CD4-positive, CD25-positive, alpha-beta regulatory T cell (primary cell): ENCODE data around the gene MALRD1. TPM values are rescaled to one million over a fixed set of nuclear protein-coding genes. Genes with fewer than 3 reads are reported as not detected.

Experiments used
- ATAC-seq, 2 donors: fragments of 150-1000 bp; cut with Tn5 transposase; one replicate each; pipeline ENCODE4 v1.10.0; 2021; ENCODE audit warnings: low read depth in 2 of 2, moderate number of reproducible peaks in 2 of 2, moderate library complexity in 1 of 2
- DNase-seq, 3 donors: peaks; one replicate each; pipeline versions ENCODE4 v3.0.0 to v3.0.0-alpha.2; 2012 to 2022; ENCODE audit warnings: mixed read lengths in 1 of 3
- H3K27ac ChIP-seq: one replicate; pipeline ENCODE4 v1.7.0; 2013; ENCODE audit warnings: mild to moderate bottlenecking, low read length; ENCODE audit not compliant: insufficient read depth, poor library complexity, severe bottlenecking
- H3K27me3 ChIP-seq: one replicate; pipeline ENCODE4 v1.7.0; 2013; ENCODE audit warnings: low read length; ENCODE audit not compliant: control insufficient read depth, insufficient read depth
- H3K36me3 ChIP-seq: one replicate; pipeline ENCODE4 v1.7.0; 2013; ENCODE audit warnings: mild to moderate bottlenecking, low read length, moderate library complexity; ENCODE audit not compliant: control insufficient read depth, insufficient read depth
- H3K4me1 ChIP-seq: 2 replicates; pipeline ENCODE4 v1.7.0; 2013; ENCODE audit warnings: mild to moderate bottlenecking, low read length; ENCODE audit not compliant: insufficient read depth, control insufficient read depth, poor library complexity, severe bottlenecking
- H3K4me3 ChIP-seq: one replicate; pipeline ENCODE4 v1.7.0; 2013; ENCODE audit warnings: low read depth, mild to moderate bottlenecking, low read length, moderate library complexity
- H3K9me3 ChIP-seq, 2 experiments: 1 replicate in 1 of 2; 2 replicates in 1 of 2; pipeline ENCODE4 v1.7.0; 2013; ENCODE audit warnings: low read length in 2 of 2, mild to moderate bottlenecking in 1 of 2, moderate library complexity in 1 of 2; ENCODE audit not compliant: control insufficient read depth in 2 of 2
- H3K27ac Mint-ChIP-seq, 3 donors: one replicate each; pipeline ENCODE4 v1.8.0; 2020 to 2022; ENCODE audit warnings: mild to moderate bottlenecking in 3 of 3, mixed read lengths in 3 of 3, moderate library complexity in 2 of 3
- H3K27me3 Mint-ChIP-seq: one replicate; pipeline ENCODE4 v1.8.0; 2022; ENCODE audit warnings: mild to moderate bottlenecking, mixed read lengths
- H3K36me3 Mint-ChIP-seq: one replicate; pipeline ENCODE4 v1.8.0; 2020; ENCODE audit warnings: mixed read lengths
- H3K4me1 Mint-ChIP-seq, 4 donors: one replicate each; pipeline ENCODE4 v1.8.0; 2020 to 2022; ENCODE audit warnings: mixed read lengths in 4 of 4, mild to moderate bottlenecking in 1 of 4
- H3K4me3 Mint-ChIP-seq, 4 donors: one replicate each; pipeline ENCODE4 v1.8.0; 2020 to 2022; ENCODE audit warnings: mild to moderate bottlenecking in 4 of 4, mixed read lengths in 4 of 4, moderate library complexity in 3 of 4
- H3K9me3 Mint-ChIP-seq, 7 donors: one replicate each; pipeline ENCODE4 v1.8.0; 2020 to 2022; ENCODE audit warnings: mixed read lengths in 7 of 7, mild to moderate bottlenecking in 3 of 7, moderate library complexity in 2 of 7
- polyA plus RNA-seq, 4 donors: library from polyadenylated mRNA; unstranded; fragments of 300-500 nt; fragmentation: Illumina TruSeq; gene quantifications; one replicate each; pipeline ENCODE4 v1.2.3, GENCODE V29; 2021
- total RNA-seq: library from RNA; stranded (reverse); gene quantifications from one replicate; pipeline ENCODE4 v1.2.3, GENCODE V29; 2022

The MALRD1 gene
- total and polyA plus RNA-seq, 5 donors from 2014 or later: not detected

GRCh38 chr10:19531324-19531723 is 482.7 kb downstream of the MALRD1 start:
- Mint-ChIP-seq H3K27ac (no peak overlapping the region), H3K36me3 (no peaks in the 10 kb centered on the region), H3K4me1 (no peaks in the 10 kb centered on the region), H3K4me3 (no peak overlapping the region), H3K9me3 (peaks cover 0 to 10% (median 0%) of the 10 kb centered on the region in 7 donors), H3K27me3 (no peaks in the 10 kb centered on the region)
- Histone ChIP-seq H3K27ac (no peak overlapping the region), H3K27me3 (no peaks in the 10 kb centered on the region), H3K4me3 (no peak overlapping the region), H3K9me3 (peaks cover 0 to 1% of the 10 kb centered on the region in 2 experiments), H3K36me3 (no peaks in the 10 kb centered on the region), H3K4me1 (no peaks in the 10 kb centered on the region)
- DNase-seq (no peak), ATAC-seq (no peak)

- Mint-ChIP-seq H3K27ac (no peak overlapping the region), H3K9me3 (peaks cover 0 to 10% (median 2%) of the 10 kb centered on the region in 7 donors), H3K36me3 (no peaks in the 10 kb centered on the region), H3K4me3 (no peak overlapping the region), H3K4me1 (peaks cover 0 to 3% (median 0%) of the 10 kb centered on the region in 4 donors), H3K27me3 (no peaks in the 10 kb centered on the region)
- no peaks in the 10 kb centered on the region for H3K36me3 ChIP-seq
- peaks cover 0 to 1% of the 10 kb centered on the region in 2 experiments for H3K9me3 ChIP-seq
- ATAC-seq (no peak), DNase-seq (no peak)
- no peaks in the 10 kb centered on the region for H3K4me1 ChIP-seq
- H3K4me3 ChIP-seq: no peak overlapping the region
- no peaks in the 10 kb centered on the region for H3K27me3 ChIP-seq
- no peak overlapping the region for H3K27ac ChIP-seq
Measured at GRCh38 chr10:19532411-19532810, 483.8 kb downstream of the MALRD1 start.

- Mint-ChIP-seq H3K9me3 (peaks cover 0 to 7% (median 4%) of the 10 kb centered on the region in 7 donors), H3K27ac (no peak overlapping the region), H3K4me3 (no peak overlapping the region), H3K27me3 (no peaks in the 10 kb centered on the region), H3K4me1 (peaks cover 0 to 3% (median 0%) of the 10 kb centered on the region in 4 donors), H3K36me3 (no peaks in the 10 kb centered on the region)
- no peaks in the 10 kb centered on the region for H3K27me3 ChIP-seq
- DNase-seq: no peak
- H3K9me3 ChIP-seq: peaks cover 0 to 10% of the 10 kb centered on the region in 2 experiments
- no peaks in the 10 kb centered on the region for H3K4me1 ChIP-seq
- no peaks in the 10 kb centered on the region for H3K36me3 ChIP-seq
- no peak for ATAC-seq
- H3K27ac ChIP-seq: no peak overlapping the region
- H3K4me3 ChIP-seq: no peak overlapping the region
Measured at GRCh38 chr10:19541299-19541698, 492.7 kb downstream of the MALRD1 start.

GRCh38 chr10:19546224-19546623 is 497.6 kb downstream of the MALRD1 start:
- H3K36me3 Mint-ChIP-seq: no peaks in the 10 kb centered on the region
- H3K4me1 ChIP-seq: no peaks in the 10 kb centered on the region
- no peaks in the 10 kb centered on the region for H3K27me3 Mint-ChIP-seq
- no peak overlapping the region for H3K27ac ChIP-seq
- DNase-seq (no peak), ATAC-seq (no peak)
- no peak overlapping the region for H3K4me3 Mint-ChIP-seq
- H3K9me3 ChIP-seq: peaks cover 0 to 9% of the 10 kb centered on the region in 2 experiments
- peaks cover 3 to 11% (median 5%) of the 10 kb centered on the region in 7 donors for H3K9me3 Mint-ChIP-seq
- no peaks in the 10 kb centered on the region for H3K4me1 Mint-ChIP-seq
- no peak overlapping the region for H3K4me3 ChIP-seq
- no peaks in the 10 kb centered on the region for H3K27me3 ChIP-seq
- no peak overlapping the region for H3K27ac Mint-ChIP-seq
- H3K36me3 ChIP-seq: no peaks in the 10 kb centered on the region

- no peaks in the 10 kb centered on the region for H3K4me1 Mint-ChIP-seq
- peaks cover 0 to 9% of the 10 kb centered on the region in 2 experiments for H3K9me3 ChIP-seq
- H3K27me3 ChIP-seq: no peaks in the 10 kb centered on the region
- H3K27ac ChIP-seq: no peak overlapping the region
- no peak overlapping the region for H3K27ac Mint-ChIP-seq
- H3K27me3 Mint-ChIP-seq: no peaks in the 10 kb centered on the region
- H3K4me3 Mint-ChIP-seq: no peak overlapping the region
- no peaks in the 10 kb centered on the region for H3K36me3 Mint-ChIP-seq
- H3K4me1 ChIP-seq: no peaks in the 10 kb centered on the region
- ATAC-seq (no peak), DNase-seq (no peak)
- peaks cover 2 to 17% (median 10%) of the 10 kb centered on the region in 7 donors for H3K9me3 Mint-ChIP-seq
- no peaks in the 10 kb centered on the region for H3K36me3 ChIP-seq
- H3K4me3 ChIP-seq: no peak overlapping the region
Measured at GRCh38 chr10:19549503-19549902, 500.9 kb downstream of the MALRD1 start.

GRCh38 chr10:19556666-19557065 is 508.1 kb downstream of the MALRD1 start:
- no peaks in the 10 kb centered on the region for H3K36me3 Mint-ChIP-seq
- no peak for DNase-seq

GRCh38 chr10:19561181-19561580 is 512.6 kb downstream of the MALRD1 start:
- Mint-ChIP-seq H3K9me3 (peaks cover 2 to 12% (median 4%) of the 10 kb centered on the region in 7 donors), H3K4me3 (no peak overlapping the region), H3K27ac (no peak overlapping the region), H3K36me3 (no peaks in the 10 kb centered on the region), H3K27me3 (no peaks in the 10 kb centered on the region), H3K4me1 (no peaks in the 10 kb centered on the region)
- no peaks in the 10 kb centered on the region for H3K36me3 ChIP-seq
- ATAC-seq (no peak), DNase-seq (no peak)
- no peaks in the 10 kb centered on the region for H3K27me3 ChIP-seq
- H3K9me3 ChIP-seq: no peaks in the 10 kb centered on the region
- no peaks in the 10 kb centered on the region for H3K4me1 ChIP-seq
- H3K4me3 ChIP-seq: no peak overlapping the region
- H3K27ac ChIP-seq: no peak overlapping the region

More at GRCh38 chr10:19556666-19557065, 508.1 kb downstream of the MALRD1 start:
- Histone ChIP-seq H3K9me3 (no peaks in the 10 kb centered on the region), H3K36me3 (no peaks in the 10 kb centered on the region), H3K4me3 (no peak overlapping the region), H3K4me1 (no peaks in the 10 kb centered on the region), H3K27me3 (no peaks in the 10 kb centered on the region), H3K27ac (no peak overlapping the region)
- no peaks in the 10 kb centered on the region for H3K4me1 Mint-ChIP-seq
- no peak overlapping the region for H3K4me3 Mint-ChIP-seq
- no peak for ATAC-seq
- peaks cover 0 to 17% (median 5%) of the 10 kb centered on the region in 7 donors for H3K9me3 Mint-ChIP-seq
- H3K27ac Mint-ChIP-seq: no peak overlapping the region
- H3K27me3 Mint-ChIP-seq: no peaks in the 10 kb centered on the region

GRCh38 chr10:19563388-19564141 is 515.0 kb downstream of the MALRD1 start:
- no peaks in the 10 kb centered on the region for H3K27me3 Mint-ChIP-seq
- ATAC-seq (no peak), DNase-seq (no peak)
- peaks cover 2 to 10% (median 4%) of the 10 kb centered on the region in 7 donors for H3K9me3 Mint-ChIP-seq
- H3K27me3 ChIP-seq: no peaks in the 10 kb centered on the region
- H3K4me1 Mint-ChIP-seq: no peaks in the 10 kb centered on the region
- H3K9me3 ChIP-seq: no peaks in the 10 kb centered on the region
- H3K36me3 Mint-ChIP-seq: no peaks in the 10 kb centered on the region
- H3K4me1 ChIP-seq: no peaks in the 10 kb centered on the region
- H3K27ac Mint-ChIP-seq: no peak overlapping the region
- no peak overlapping the region for H3K4me3 ChIP-seq
- H3K4me3 Mint-ChIP-seq: no peak overlapping the region
- no peaks in the 10 kb centered on the region for H3K36me3 ChIP-seq
- no peak overlapping the region for H3K27ac ChIP-seq
